Mammary epithelial cell (primary cell): Measurements from ENCODE around the gene WDR5B.

Source experiments
- EZH2 ChIP-seq: IDR thresholded peaks from 2 replicates; pipeline ENCODE4 v1.6.1; 2012; ENCODE audit warnings: low read length, inconsistent platforms, borderline replicate concordance
- TF ChIP-seq, protein P1 (sequence below), 2 donors: IDR thresholded peaks in 1 of 2; conservative IDR thresholded peaks in 1 of 2; 2 replicates each; pipeline ENCODE4 v1.5.1; 2011 to 2012; ENCODE audit warnings: inconsistent platforms in 2 of 2, low read length in 2 of 2, mild to moderate bottlenecking in 2 of 2, control low read depth in 1 of 2, low read depth in 1 of 2; ENCODE audit not compliant: insufficient read depth in 1 of 2; ENCODE audit errors: extremely low read depth in 1 of 2

DNA sequence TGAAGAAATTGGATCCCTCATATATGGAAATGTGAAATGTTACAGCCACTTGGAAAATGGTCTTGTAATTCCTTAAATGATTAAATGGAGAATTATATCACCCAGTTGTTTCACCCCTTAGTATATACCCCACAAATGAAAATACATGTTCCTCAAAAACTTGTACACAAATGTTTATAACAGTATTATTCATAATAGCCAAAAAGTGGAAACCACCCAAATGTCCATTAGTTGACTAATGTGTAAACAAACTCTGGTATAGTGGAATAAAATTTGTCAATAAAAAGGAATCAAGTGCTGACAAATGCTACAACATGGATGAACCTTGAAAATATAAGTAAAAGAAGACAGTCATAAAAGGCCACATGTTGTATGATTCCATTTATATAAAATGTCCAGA, 19.4 kb downstream of the WDR5B start:
- TF ChIP-seq, protein P1, sequence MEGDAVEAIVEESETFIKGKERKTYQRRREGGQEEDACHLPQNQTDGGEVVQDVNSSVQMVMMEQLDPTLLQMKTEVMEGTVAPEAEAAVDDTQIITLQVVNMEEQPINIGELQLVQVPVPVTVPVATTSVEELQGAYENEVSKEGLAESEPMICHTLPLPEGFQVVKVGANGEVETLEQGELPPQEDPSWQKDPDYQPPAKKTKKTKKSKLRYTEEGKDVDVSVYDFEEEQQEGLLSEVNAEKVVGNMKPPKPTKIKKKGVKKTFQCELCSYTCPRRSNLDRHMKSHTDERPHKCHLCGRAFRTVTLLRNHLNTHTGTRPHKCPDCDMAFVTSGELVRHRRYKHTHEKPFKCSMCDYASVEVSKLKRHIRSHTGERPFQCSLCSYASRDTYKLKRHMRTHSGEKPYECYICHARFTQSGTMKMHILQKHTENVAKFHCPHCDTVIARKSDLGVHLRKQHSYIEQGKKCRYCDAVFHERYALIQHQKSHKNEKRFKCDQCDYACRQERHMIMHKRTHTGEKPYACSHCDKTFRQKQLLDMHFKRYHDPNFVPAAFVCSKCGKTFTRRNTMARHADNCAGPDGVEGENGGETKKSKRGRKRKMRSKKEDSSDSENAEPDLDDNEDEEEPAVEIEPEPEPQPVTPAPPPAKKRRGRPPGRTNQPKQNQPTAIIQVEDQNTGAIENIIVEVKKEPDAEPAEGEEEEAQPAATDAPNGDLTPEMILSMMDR (conservative IDR thresholded peaks at IDR 0.05 in 1 of 2, IDR thresholded peaks at IDR 0.05 in 1 of 2; ENCODE audit: extremely low read depth in 1 of 2, insufficient read depth in 1 of 2, low read depth in 1 of 2, low read length in 2 of 2): no peak
- no peak for TF ChIP-seq EZH2
